Loucy (cell line): ENCODE data around the gene PLA2G4E.

Experiments
- CTCF ChIP-seq: fragments of 200-600 bp; sonication (generic); conservative IDR thresholded peaks from 2 replicates; pipeline ENCODE4 v1.5.1; 2014; ENCODE audit warnings: mild to moderate bottlenecking, antibody characterized with exemption, low read length
- EZH2phosphoT487 ChIP-seq: fragments of 200-600 bp; IDR thresholded peaks from 2 replicates; pipeline ENCODE4 v1.6.1; 2018; ENCODE audit warnings: antibody characterized with exemption, mild to moderate bottlenecking, moderate library complexity, borderline replicate concordance

GRCh38 chr15:41984622-41985021 lies 36.2 kb downstream of the PLA2G4E start:
- TF ChIP-seq CTCF (no peak), EZH2phosphoT487 (no peak)
